AG09309 (cell line): ENCODE data around the gene PECR.
A peak's percentile ranks its signal among the peaks of the same experiment; 100 is the strongest.

Experiments
- DNase-seq: peaks from one replicate; pipeline ENCODE4 v3.0.0-alpha.2; 2010; ENCODE audit warnings: low read depth
- H3K4me3 ChIP-seq: 2 replicates; pipeline ENCODE4 v1.5.1; 2011; ENCODE audit warnings: mild to moderate bottlenecking, low read depth, low read length, moderate library complexity; ENCODE audit not compliant: control insufficient read depth
- CTCF ChIP-seq: IDR thresholded peaks from 2 replicates; pipeline ENCODE4 v1.5.1; 2011; ENCODE audit warnings: mild to moderate bottlenecking, low read depth, low read length, inconsistent platforms; ENCODE audit not compliant: insufficient read depth, control insufficient read depth; ENCODE audit errors: missing control alignments

Gene PECR

GRCh38 chr2:216090369-216090786, 8.8 kb upstream of the PECR start:
- TF ChIP-seq CTCF = no peak
- DNase-seq = no peak
- H3K4me3 ChIP-seq = no peak overlapping the region

GRCh38 chr2:216086207-216086893, 4.7 kb upstream of the PECR start:
- no peak overlapping the region for H3K4me3 ChIP-seq
- TF ChIP-seq CTCF = no peak
- no peak for DNase-seq

GRCh38 chr2:216084547-216084946, 2.9 kb upstream of the PECR start:
- H3K4me3 ChIP-seq = no peak overlapping the region
- TF ChIP-seq CTCF = no peak
- DNase-seq = no peak

DNA sequence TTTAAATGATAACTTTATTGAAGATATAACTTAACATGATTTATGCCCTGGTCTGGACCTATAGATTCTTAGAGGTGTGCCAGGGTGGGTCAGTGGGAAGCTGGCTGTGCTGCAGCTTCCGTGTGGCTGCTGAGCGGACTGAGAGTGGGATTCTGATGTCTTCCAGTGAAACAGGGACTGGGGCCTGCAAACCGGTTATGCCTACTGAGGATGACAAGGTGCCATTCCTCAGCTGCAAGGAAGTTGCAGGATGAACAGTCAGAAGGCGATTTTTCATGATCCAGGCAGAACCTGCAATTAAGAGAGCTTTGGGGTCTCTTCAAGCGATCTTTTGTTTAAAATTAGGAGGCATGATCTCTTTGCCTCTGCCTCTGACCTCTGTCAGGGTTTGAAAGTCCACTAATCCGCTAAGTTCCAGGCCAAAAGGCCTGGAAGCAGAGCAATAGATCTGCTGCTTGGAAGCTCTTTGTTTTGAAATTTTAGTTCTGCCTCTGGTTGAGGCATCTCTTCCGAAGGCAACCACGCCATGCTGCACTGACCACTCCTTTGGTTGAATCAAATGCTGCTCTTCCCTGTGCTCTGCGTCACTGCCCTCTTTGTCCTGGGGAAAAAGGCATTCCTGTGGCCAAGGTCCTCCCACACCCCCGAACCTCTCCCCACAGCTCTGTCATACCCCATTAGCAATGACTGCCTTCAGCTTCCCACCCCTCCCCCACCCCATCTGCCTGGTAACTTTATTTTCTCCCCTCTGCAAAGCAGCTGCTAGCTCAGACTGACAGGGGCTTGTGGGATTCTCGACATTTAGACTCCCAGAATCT, 2.1 kb upstream of the PECR start:
- no peak for TF ChIP-seq CTCF
- DNase-seq = peak; percentile 63
- no peak overlapping the region for H3K4me3 ChIP-seq

DNA sequence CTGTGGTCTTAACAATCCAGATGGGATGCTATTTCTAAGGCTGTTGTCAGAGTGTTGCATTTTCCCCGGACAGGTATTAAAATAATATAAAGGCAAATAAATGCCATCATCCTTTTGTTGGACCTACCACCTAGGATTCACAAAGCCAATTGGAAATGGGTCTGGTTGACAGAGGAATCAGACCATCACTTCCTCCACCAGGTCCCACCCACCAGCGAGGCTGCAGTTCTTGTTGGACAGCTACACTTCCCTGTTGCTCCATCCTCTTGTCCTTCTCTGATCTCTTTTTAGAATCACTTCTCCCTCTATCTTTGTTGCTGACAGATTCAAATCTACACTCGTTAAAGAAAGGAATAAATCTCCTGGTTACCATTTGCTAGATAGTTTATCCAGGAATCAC, 1.2 kb upstream of the PECR start:
- DNase-seq = no peak
- no peak overlapping the region for H3K4me3 ChIP-seq
- no peak for TF ChIP-seq CTCF

- no peak for TF ChIP-seq CTCF
- no peak for DNase-seq
- H3K4me3 ChIP-seq = peak overlapping the region; percentile 90
These were observed 605 bp upstream of the PECR start for GRCh38 chr2:216082117-216082711.
